ENCODE results near the gene DNAH10.

DNA sequence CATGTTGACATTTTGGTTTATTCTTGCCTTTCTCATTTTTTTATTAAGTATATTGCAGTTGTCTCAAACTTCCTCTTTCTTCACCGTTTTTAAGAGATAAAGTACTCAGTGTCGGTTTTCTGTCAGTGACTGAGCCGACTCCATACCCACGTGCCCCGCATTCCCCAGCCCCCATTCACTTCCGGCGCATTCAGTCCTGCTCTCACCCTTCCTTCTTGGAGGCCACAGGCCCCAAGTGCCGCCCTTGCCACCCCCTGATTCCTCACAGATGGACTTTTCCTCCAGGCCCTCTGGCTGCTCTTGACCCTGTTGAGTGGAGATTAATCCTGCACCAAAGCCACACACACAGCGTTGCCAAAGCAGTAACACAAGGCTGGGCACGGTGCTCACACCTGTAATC lies 19.1 kb upstream of the DNAH10 start:
- TF ChIP-seq, protein P1, sequence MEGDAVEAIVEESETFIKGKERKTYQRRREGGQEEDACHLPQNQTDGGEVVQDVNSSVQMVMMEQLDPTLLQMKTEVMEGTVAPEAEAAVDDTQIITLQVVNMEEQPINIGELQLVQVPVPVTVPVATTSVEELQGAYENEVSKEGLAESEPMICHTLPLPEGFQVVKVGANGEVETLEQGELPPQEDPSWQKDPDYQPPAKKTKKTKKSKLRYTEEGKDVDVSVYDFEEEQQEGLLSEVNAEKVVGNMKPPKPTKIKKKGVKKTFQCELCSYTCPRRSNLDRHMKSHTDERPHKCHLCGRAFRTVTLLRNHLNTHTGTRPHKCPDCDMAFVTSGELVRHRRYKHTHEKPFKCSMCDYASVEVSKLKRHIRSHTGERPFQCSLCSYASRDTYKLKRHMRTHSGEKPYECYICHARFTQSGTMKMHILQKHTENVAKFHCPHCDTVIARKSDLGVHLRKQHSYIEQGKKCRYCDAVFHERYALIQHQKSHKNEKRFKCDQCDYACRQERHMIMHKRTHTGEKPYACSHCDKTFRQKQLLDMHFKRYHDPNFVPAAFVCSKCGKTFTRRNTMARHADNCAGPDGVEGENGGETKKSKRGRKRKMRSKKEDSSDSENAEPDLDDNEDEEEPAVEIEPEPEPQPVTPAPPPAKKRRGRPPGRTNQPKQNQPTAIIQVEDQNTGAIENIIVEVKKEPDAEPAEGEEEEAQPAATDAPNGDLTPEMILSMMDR (IDR thresholded peaks at IDR 0.05): no peak
- TF ChIP-seq POLR2A (IDR thresholded peaks at IDR 0.05): no peak

All from adrenal gland (tissue), 5 donors.